ENCODE data around the gene CFAP99.

DNA sequence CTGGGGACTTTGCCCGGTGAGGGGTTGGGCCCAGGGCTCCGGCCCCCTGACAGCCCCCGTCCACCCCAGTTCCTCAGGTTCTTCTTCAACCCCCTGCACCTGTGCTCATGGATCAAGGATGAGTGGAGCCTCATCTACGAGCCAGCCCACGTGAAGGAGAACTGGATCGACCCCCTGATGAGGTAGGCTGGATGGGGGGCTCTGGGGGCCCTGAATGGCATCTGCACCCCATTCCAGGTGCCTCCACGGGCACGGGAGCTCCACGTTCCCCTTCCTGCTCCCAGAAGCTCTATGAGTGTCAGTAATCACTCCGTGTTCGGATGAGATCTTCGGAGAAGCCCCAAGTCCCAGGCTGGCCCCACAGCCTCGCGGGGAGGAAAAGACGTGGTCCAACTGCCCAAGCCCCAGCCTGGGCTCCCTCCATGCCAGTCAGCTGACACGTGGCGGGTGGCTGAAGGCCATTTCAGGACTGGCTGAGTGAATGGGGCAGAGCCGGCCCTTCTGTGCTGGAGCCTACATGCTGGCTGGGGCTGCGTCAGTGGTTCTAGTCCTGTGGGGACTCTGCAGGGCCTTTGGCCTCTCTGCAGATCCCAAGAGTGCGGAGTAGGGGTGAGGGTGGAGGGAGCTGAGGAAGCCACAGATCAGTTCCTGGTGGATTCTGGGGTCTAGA is 24.4 kb downstream of the CFAP99 start:
- TF ChIP-seq, protein P1, sequence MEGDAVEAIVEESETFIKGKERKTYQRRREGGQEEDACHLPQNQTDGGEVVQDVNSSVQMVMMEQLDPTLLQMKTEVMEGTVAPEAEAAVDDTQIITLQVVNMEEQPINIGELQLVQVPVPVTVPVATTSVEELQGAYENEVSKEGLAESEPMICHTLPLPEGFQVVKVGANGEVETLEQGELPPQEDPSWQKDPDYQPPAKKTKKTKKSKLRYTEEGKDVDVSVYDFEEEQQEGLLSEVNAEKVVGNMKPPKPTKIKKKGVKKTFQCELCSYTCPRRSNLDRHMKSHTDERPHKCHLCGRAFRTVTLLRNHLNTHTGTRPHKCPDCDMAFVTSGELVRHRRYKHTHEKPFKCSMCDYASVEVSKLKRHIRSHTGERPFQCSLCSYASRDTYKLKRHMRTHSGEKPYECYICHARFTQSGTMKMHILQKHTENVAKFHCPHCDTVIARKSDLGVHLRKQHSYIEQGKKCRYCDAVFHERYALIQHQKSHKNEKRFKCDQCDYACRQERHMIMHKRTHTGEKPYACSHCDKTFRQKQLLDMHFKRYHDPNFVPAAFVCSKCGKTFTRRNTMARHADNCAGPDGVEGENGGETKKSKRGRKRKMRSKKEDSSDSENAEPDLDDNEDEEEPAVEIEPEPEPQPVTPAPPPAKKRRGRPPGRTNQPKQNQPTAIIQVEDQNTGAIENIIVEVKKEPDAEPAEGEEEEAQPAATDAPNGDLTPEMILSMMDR (optimal IDR thresholded peaks at IDR 0.05 in 1 of 3, IDR thresholded peaks at IDR 0.05 in 1 of 3, conservative IDR thresholded peaks at IDR 0.05 in 1 of 3; ENCODE audit: extremely low read depth in 1 of 3, insufficient read depth in 2 of 3, low read length in 3 of 3): no peak
- TF ChIP-seq EZH2 (IDR thresholded peaks at IDR 0.05; ENCODE audit: low read length): no peak

Measured in keratinocyte (primary cell).